Adrenal gland (tissue), 19 donors: ENCODE measurements around the gene DNAJB8. TPM values are rescaled to one million over a fixed set of nuclear protein-coding genes. Genes with fewer than 3 reads are reported as not detected.

Experiments used
- DNase-seq, 7 donors: peaks; one replicate each; pipeline ENCODE4 v3.0.0-alpha.2; 2019 to 2020
- H3K27ac ChIP-seq, 5 donors: fragments of 200-600 bp; sonication (generic) in 4 of 5; 1 replicate in 3 of 5; 2 replicates in 2 of 5; pipeline versions ENCODE4 v1.5.1 to v1.8.0; 2016 to 2020; ENCODE audit warnings: mild to moderate bottlenecking in 1 of 5
- H3K27me3 ChIP-seq: fragments of 200-600 bp; 2 replicates; pipeline ENCODE4 v1.8.0; 2021
- H3K36me3 ChIP-seq, 2 donors: fragments of 200-600 bp; replicated peaks in 1 of 2; 1 replicate in 1 of 2; 2 replicates in 1 of 2; pipeline versions ENCODE4 v1.5.1 to v1.8.0; 2018 to 2022
- H3K4me1 ChIP-seq, 2 donors: fragments of 200-600 bp; replicated peaks in 1 of 2; 1 replicate in 1 of 2; 2 replicates in 1 of 2; pipeline versions ENCODE4 v1.5.1 to v1.8.0; 2018 to 2021
- H3K4me3 ChIP-seq, 4 donors: fragments of 200-600 bp; sonication (generic) in 3 of 4; one replicate each; pipeline ENCODE4 v1.5.1; 2016 to 2018
- H3K9me3 ChIP-seq, 3 donors: fragments of 200-600 bp; sonication (generic) in 1 of 3; replicated peaks in 1 of 3; 1 replicate in 2 of 3; 2 replicates in 1 of 3; pipeline versions ENCODE4 v1.5.1 to v1.8.0; 2016 to 2021
- POLR2A ChIP-seq, 2 donors: fragments of 450-650 bp; IDR thresholded peaks; one replicate each; pipeline ENCODE4 v1.6.1; 2017; ENCODE audit warnings: antibody characterized with exemption in 2 of 2, mild to moderate bottlenecking in 2 of 2, moderate library complexity in 1 of 2
- whole genome bisulfite sequencing, 4 donors: extraction: QIAGEN DNeasy Blood & Tissue Kit in 2 of 4; methylation state at CpG; one replicate each; pipeline versions ENCODE4 v1.1.5 to v1.1.7; 2013 to 2017; 5-methylcytosine and 5-hydroxymethylcytosine counted together
- intact Hi-C, 2 donors: fragments of 100-400 bp; cut with DNase I; formaldehyde crosslinking; loops; one replicate each; pipeline versions ENCODE4 v1.14.1 to v1.15.0; 2022 to 2023
- long read RNA-seq, 10 donors: library from polyadenylated mRNA in 3 of 10; unstranded in 2 of 10; stranded (forward) in 1 of 10; transcript quantifications; one replicate each; pipeline ENCODE4 v2.0.0 and lab custom pipeline, GENCODE V29; 2021 to 2026
- polyA plus RNA-seq, 3 donors: library from polyadenylated mRNA; stranded (reverse); fragments of 200-250 nt in 2 of 3; fragments of 350-450 nt in 1 of 3; fragmentation: Illumina TruSeq in 1 of 3; extraction: RNeasy Lipid Tissue Mini Kit (QIAGEN cat#74804) in 1 of 3; gene quantifications; one replicate each; pipeline ENCODE4 v1.2.3, GENCODE V29; 2013 to 2014
- total RNA-seq, 9 donors: library from RNA; depleted of rRNA in 4 of 9; stranded (reverse); fragments of >200 nt in 4 of 9; fragments of 120-200 nt in 1 of 9; fragmentation: NEBNext Ultra II Directional in 1 of 9; extraction: Animal tissue kit (Norgen Biotek cat#: 25700) in 1 of 9; gene quantifications; one replicate each; pipeline versions ENCODE4 v1.1.0 to v1.2.4, GENCODE V29; 2013 to 2023
- TF ChIP-seq, protein P1 (sequence below), 6 experiments: fragments of 450-650 bp in 4 of 6; fragments of 200-600 bp in 2 of 6; sonication (generic) in 1 of 6; IDR thresholded peaks; 1 replicate in 5 of 6; 2 replicates in 1 of 6; pipeline versions ENCODE4 v1.5.1 to v1.8.0; 2016 to 2021; ENCODE audit warnings: antibody characterized with exemption in 6 of 6, mild to moderate bottlenecking in 2 of 6, moderate library complexity in 1 of 6
- donor health status: healthy with polysubstance abuse.
- donor health status: Bipolar disorder and iron deficiency.
- donor health status: DM: yes; HTN: yes; CAD: no.
- donor health status: DM: no; HTN: no; CAD: no.
- donor health status: DM: no; HTN: no; CAD: no.
- donor health status: DM: yes; HTN: yes; CAD: no.

The DNAJB8 gene
- total RNA-seq (not detected), polyA plus RNA-seq (not detected)
- long read RNA-seq, donor 1: 0 reads
- long read RNA-seq, donor 2: 0 reads
- long read RNA-seq, donor 3: 0 reads
- long read RNA-seq, donor 4: 0 reads
- long read RNA-seq, donor 5: 0 reads
- long read RNA-seq, donor 6: 0 reads
- long read RNA-seq, donor 7: 0 reads
- long read RNA-seq, donor 8: 0 reads
- long read RNA-seq, donor 9: 0 reads
- long read RNA-seq, donor 10: 0 reads

DNA sequence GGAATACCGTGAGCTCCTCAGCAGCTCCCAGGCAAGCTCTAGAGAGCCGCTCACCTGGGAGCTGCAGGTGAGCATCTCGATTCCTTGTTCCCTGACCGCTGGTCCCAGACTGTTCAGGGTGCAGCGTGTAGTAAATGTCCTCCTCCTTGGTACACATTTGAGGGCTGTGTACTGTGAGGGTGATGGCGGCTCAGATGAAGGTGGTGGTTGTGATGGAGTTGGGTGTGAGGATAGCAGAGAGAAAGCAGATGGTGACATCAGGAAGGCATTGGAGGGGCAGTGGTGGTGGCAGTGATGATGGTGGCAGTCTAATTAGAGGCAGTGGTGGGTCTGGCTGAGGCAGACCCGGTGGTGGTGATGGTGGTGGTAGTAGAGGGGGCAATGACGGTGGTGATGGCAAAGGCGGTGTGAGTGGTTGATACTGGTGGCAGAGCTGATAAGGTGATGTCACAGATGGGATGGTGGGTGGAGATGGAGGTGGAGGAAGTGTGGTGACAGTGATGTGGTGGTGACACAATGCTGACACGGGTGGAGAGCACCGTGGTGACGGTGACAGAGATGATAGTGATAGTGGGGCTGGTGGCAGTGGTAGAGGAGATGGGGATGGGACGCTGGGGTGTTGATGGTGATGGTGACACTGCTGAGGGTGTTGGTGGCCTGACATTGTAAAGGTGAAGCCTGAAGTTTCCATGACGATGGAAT lies at the start of gene DNAJB8:
Gene DNAJB8 (minus strand): TSS at position 51 of the 702 bp plus-strand sequence. CDS start 3,645 bp downstream, outside the sequence.
- TF ChIP-seq, protein P1, sequence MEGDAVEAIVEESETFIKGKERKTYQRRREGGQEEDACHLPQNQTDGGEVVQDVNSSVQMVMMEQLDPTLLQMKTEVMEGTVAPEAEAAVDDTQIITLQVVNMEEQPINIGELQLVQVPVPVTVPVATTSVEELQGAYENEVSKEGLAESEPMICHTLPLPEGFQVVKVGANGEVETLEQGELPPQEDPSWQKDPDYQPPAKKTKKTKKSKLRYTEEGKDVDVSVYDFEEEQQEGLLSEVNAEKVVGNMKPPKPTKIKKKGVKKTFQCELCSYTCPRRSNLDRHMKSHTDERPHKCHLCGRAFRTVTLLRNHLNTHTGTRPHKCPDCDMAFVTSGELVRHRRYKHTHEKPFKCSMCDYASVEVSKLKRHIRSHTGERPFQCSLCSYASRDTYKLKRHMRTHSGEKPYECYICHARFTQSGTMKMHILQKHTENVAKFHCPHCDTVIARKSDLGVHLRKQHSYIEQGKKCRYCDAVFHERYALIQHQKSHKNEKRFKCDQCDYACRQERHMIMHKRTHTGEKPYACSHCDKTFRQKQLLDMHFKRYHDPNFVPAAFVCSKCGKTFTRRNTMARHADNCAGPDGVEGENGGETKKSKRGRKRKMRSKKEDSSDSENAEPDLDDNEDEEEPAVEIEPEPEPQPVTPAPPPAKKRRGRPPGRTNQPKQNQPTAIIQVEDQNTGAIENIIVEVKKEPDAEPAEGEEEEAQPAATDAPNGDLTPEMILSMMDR (IDR thresholded peaks at IDR 0.05): no peak
- no peak for TF ChIP-seq POLR2A (IDR thresholded peaks at IDR 0.05)
- intact Hi-C loops: no loop called here
- H3K4me3 ChIP-seq: no peak within 1 kb of the TSS
- no peaks in the 10 kb centered on the region for H3K9me3 ChIP-seq
- no peaks in the 10 kb centered on the region for H3K36me3 ChIP-seq
- no peaks in the 10 kb centered on the region for H3K4me1 ChIP-seq
- no peak for DNase-seq
- no peaks in the 10 kb centered on the region for H3K27me3 ChIP-seq
- H3K27ac ChIP-seq: no peak within 1 kb of the TSS
- WGBS, 4 donors: 75 to 88% (median 87%) methylated on average over 13 to 14 of the region's 14 CpGs

DNA sequence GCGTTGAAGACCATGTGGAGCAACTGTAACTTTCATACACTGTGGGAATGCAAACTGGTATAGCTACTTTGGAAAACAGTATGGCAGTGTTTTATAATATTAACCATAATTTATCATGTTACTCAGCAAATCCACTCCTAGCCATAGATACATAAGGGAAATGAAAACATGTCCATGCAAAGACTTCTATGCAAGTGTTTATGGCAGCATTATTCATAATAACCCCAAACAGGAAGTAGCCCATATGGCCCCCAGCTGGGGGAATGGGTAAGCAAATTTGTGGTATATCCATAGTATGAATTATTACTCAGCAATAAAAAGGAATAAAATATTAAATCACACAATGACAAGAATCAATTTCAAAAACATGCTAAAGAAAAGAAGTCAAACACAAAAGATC lies 49.3 kb upstream of the DNAJB8 start:
- 68 to 87% (median 80%) methylated on average over 1 of the region's 1 CpG for WGBS, 4 donors
- intact Hi-C loops: no loop called here

DNA sequence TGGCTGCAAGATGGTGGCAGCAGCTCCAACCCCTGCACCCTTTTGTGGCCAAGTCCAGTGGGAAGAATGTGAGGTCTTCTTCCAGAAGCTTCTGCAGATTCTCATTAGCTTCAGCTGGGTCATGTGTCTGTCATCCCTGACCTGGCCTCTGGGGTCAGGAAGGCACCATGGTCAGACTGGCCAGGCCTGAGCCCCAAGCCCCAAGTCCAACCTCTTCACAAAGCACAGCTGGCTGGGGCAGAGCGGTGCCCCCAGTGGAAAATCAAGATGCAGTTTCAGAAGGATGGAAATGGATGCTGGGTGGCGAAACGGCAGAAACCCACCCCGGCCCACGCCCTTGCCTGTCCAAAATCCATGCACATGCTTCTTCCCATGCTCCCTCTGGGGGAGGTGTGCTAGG lies 42.2 kb upstream of the DNAJB8 start:
- intact Hi-C loops: no loop called here
- no peak overlapping the region for H3K27ac ChIP-seq
- H3K27me3 ChIP-seq: no peaks in the 10 kb centered on the region
- no peaks in the 10 kb centered on the region for H3K36me3 ChIP-seq
- WGBS, 4 donors: 78 to 96% (median 84%) methylated on average over 3 to 5 of the region's 5 CpGs; no CpG with 5 or more reads in 1 of the 4 donors
- TF ChIP-seq POLR2A (IDR thresholded peaks at IDR 0.05): no peak
- TF ChIP-seq, protein P1 (IDR thresholded peaks at IDR 0.05): no peak
- H3K9me3 ChIP-seq: peaks cover 0 to 1% (median 0%) of the 10 kb centered on the region in 3 donors
- DNase-seq: no peak
- H3K4me3 ChIP-seq: no peak overlapping the region
- H3K4me1 ChIP-seq: no peaks in the 10 kb centered on the region

More for the DNA sequence above, 49.3 kb upstream of the DNAJB8 start:
- H3K27me3 ChIP-seq: peaks cover 5% of the 10 kb centered on the region
- peaks cover 0 to 6% (median 0%) of the 10 kb centered on the region in 3 donors for H3K9me3 ChIP-seq
- no peak for TF ChIP-seq POLR2A (IDR thresholded peaks at IDR 0.05)
- TF ChIP-seq, protein P1 (IDR thresholded peaks at IDR 0.05): no peak
- no peak overlapping the region for H3K4me3 ChIP-seq
- H3K27ac ChIP-seq: no peak overlapping the region
- H3K4me1 ChIP-seq: no peaks in the 10 kb centered on the region
- DNase-seq: no peak
- H3K36me3 ChIP-seq: no peaks in the 10 kb centered on the region

DNA sequence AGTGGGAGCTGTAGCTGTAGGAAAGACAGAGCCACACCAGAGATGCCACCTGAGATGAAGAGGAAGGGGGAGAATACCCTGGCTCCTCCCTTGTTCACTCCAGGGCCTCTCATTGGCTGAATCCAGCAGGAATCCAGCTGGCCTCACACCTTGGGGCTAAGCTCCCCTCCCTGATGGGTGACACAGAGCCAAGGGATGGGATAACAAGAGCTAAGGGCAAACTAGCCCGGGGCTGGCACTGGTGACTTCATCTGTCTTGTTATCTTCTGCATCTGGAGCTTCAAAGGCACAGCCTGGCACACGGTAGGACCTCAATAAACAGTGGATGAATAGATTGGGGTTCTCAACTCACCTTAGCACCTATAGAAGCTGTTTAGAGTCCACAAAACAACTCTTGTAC lies 40.1 kb upstream of the DNAJB8 start:
- H3K4me3 ChIP-seq: no peak overlapping the region
- H3K27me3 ChIP-seq: no peaks in the 10 kb centered on the region
- intact Hi-C loops: no loop called here
- WGBS, 4 donors: 55 to 76% (median 65%) methylated on average over 2 of the region's 2 CpGs
- DNase-seq: no peak
- TF ChIP-seq, protein P1 (IDR thresholded peaks at IDR 0.05): no peak
- no peak for TF ChIP-seq POLR2A (IDR thresholded peaks at IDR 0.05)
- no peak overlapping the region for H3K27ac ChIP-seq
- no peaks in the 10 kb centered on the region for H3K9me3 ChIP-seq
- H3K4me1 ChIP-seq: no peaks in the 10 kb centered on the region
- H3K36me3 ChIP-seq: no peaks in the 10 kb centered on the region
